ENCODE measurements around the gene STK17A. TPM values are rescaled to one million over a fixed set of nuclear protein-coding genes. Genes with fewer than 3 reads are reported as not detected.

STK17A gene
- total RNA-seq, 4 donors from 2014 or later = 14.6 to 31.5 (median 27.3) TPM

GRCh38 chr7:43557831-43558495 is 24.9 kb upstream of the STK17A start:
- no peaks in the 10 kb centered on the region for H3K4me1 ChIP-seq

DNA sequence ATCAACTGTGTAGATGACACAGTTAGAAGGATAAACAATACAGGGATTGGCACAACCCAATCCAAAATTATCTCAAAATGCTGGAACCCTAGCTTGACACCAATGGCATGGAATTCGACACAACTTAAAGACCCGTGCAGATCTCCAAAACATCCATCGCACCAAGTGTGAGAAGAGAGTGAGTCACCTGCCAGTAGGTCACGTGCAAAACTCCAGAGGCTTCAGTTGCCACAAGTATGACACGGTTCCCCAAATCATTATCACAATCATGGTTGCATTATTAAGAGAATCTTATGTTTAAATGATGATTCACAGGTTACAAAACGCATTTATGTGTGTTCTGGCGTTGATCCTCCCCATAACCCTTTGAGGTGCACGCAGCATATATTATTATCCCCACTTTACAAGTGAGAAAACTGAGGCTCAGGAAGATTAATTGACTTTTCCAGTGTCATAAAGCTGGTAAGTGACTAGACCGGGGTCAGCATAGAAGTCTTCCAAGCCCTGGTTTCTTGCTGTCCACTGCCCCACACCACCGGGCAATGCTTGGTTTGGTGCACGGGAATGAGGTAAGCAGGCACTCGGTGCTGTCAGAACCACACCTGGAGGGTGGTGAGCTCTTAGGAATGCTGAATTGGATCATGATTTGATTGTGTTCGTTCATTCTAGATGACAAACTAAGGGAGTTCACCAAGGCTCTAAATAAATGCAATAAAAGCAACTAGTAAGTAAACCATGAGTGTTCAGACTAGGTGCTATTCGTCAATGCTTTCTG is 23.6 kb upstream of the STK17A start:
- no peak for TF ChIP-seq EP300 (IDR thresholded peaks at IDR 0.05)
- no peak for TF ChIP-seq CTCF (IDR thresholded peaks at IDR 0.05)
- no peak for TF ChIP-seq POLR2AphosphoS5 (IDR thresholded peaks at IDR 0.05)
- TF ChIP-seq POLR2A (IDR thresholded peaks at IDR 0.05) = no peak
- Histone ChIP-seq H3K4me3 (no peak overlapping the region), H3K36me3 (no peaks in the 10 kb centered on the region), H3K27ac (no peak overlapping the region), H3K27me3 (peaks cover 8% of the 10 kb centered on the region), H3K4me1 (no peaks in the 10 kb centered on the region), H3K9me3 (no peaks in the 10 kb centered on the region)
- WGBS, 2 donors (ENCODE audit: low coverage in 1 of 2) = 85 to 87% methylated on average over 7 to 9 of the region's 14 CpGs
- no peak for ATAC-seq

More at GRCh38 chr7:43557831-43558495, 24.9 kb upstream of the STK17A start:
- Histone ChIP-seq H3K27ac (no peak overlapping the region), H3K4me3 (no peak overlapping the region), H3K36me3 (no peaks in the 10 kb centered on the region), H3K9me3 (no peaks in the 10 kb centered on the region), H3K27me3 (no peaks in the 10 kb centered on the region)
- 72 to 89% methylated on average over 5 to 7 of the region's 7 CpGs for WGBS, 2 donors (ENCODE audit: low coverage in 1 of 2)
- no peak for ATAC-seq
- no peak for TF ChIP-seq POLR2AphosphoS5 (IDR thresholded peaks at IDR 0.05)
- TF ChIP-seq POLR2A (IDR thresholded peaks at IDR 0.05) = no peak
- TF ChIP-seq EP300 (IDR thresholded peaks at IDR 0.05) = no peak
- TF ChIP-seq CTCF (IDR thresholded peaks at IDR 0.05) = no peak

DNA sequence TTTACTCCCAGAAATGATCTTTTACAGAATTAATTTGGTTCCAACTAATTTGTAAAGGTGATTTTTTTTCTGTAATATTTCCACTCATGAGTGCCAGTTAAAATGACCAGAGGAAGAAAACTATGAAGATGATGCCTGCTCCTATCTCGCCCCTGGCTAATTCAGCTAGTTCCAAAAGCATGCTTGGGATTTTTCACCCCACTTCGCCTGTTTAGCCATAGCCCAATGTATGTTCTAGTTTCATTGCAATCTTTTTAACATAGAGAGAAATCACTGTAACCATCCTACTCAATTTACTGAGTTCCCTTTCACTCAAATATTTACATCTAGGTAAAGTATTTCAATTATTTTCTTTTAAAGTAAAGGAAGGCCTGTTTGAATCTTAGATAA is 23.0 kb upstream of the STK17A start:
- Histone ChIP-seq H3K27ac (no peak overlapping the region), H3K9me3 (no peaks in the 10 kb centered on the region), H3K4me3 (no peak overlapping the region), H3K4me1 (no peaks in the 10 kb centered on the region), H3K36me3 (no peaks in the 10 kb centered on the region), H3K27me3 (peaks cover 8% of the 10 kb centered on the region)
- no peak for ATAC-seq
- TF ChIP-seq EP300 (IDR thresholded peaks at IDR 0.05) = no peak
- TF ChIP-seq CTCF (IDR thresholded peaks at IDR 0.05) = no peak
- TF ChIP-seq POLR2A (IDR thresholded peaks at IDR 0.05) = no peak
- no peak for TF ChIP-seq POLR2AphosphoS5 (IDR thresholded peaks at IDR 0.05)
- 87 to 95% methylated on average over 2 of the region's 2 CpGs for WGBS, 2 donors (ENCODE audit: low coverage in 1 of 2)

DNA sequence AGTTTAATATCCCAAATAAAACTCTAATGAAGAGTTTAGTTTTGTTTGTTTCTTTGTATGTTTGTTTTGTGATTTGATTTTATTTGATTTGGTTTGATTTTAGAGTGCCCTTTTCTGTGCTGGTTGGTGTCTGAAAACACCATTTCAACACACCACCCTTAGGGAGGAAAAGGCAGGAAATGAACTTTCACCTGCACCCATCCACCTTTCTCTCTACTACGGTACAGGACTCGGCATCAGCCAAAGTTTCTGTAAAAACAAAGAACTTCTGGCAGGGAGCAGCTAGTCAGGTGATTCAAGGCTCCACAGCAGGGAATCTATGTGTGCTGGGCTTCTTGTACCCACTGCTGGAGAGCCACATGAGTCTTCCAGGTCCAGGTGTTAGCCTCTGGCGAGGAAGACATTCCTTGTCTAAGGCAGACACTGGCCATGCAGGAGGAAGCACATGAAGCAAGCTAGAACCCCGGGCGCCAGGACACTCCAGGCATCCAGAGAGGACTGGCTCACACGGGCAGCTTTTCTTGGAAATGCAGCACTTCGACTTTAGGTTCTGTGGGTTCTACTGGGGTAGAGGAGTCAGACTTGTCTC is 22.1 kb upstream of the STK17A start:
- ATAC-seq = no peak
- peaks cover 8% of the 10 kb centered on the region for H3K27me3 ChIP-seq
- H3K27ac ChIP-seq = no peak overlapping the region
- no peaks in the 10 kb centered on the region for H3K4me1 ChIP-seq
- 57 to 73% methylated on average over 2 of the region's 7 CpGs for WGBS, 2 donors (ENCODE audit: low coverage in 1 of 2)
- no peaks in the 10 kb centered on the region for H3K9me3 ChIP-seq
- H3K4me3 ChIP-seq = no peak overlapping the region
- TF ChIP-seq POLR2AphosphoS5 (IDR thresholded peaks at IDR 0.05) = no peak
- no peak for TF ChIP-seq EP300 (IDR thresholded peaks at IDR 0.05)
- no peak for TF ChIP-seq POLR2A (IDR thresholded peaks at IDR 0.05)
- no peak for TF ChIP-seq CTCF (IDR thresholded peaks at IDR 0.05)
- H3K36me3 ChIP-seq = no peaks in the 10 kb centered on the region

All from gastroesophageal sphincter (tissue), 4 donors.